Astrocyte (in vitro differentiated cells and primary cell): ENCODE results near the gene IP6K1.

Experiments
- EZH2 ChIP-seq: IDR thresholded peaks from 2 replicates; pipeline ENCODE4 v1.6.1; 2012; ENCODE audit warnings: mild to moderate bottlenecking, low read length, inconsistent platforms; ENCODE audit not compliant: insufficient read depth
- TF ChIP-seq, protein P1 (sequence below): IDR thresholded peaks from 2 replicates; pipeline ENCODE4 v1.5.1; 2011; ENCODE audit warnings: low read depth, mild to moderate bottlenecking, inconsistent platforms, low read length, moderate library complexity; ENCODE audit not compliant: insufficient read depth

DNA sequence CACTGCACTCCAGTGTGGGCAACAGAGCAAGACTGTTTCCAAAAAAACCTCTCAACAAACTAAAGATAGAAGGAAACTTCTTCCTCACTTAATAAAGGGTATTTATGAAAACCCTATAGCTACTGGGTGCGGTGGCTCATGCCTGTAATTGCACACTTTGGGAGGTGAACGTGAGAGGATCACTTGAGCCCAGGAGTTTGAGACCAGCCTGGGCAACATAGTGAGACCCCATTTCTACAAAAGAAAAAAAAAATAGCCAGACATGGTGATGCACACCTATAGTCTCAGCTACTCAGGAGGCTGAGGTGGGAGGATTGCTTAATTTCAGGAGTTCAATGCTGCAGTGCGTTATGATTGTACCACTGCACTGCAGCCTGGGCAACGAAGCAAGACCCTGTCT is 22.4 kb downstream of the IP6K1 start:
- TF ChIP-seq, protein P1, sequence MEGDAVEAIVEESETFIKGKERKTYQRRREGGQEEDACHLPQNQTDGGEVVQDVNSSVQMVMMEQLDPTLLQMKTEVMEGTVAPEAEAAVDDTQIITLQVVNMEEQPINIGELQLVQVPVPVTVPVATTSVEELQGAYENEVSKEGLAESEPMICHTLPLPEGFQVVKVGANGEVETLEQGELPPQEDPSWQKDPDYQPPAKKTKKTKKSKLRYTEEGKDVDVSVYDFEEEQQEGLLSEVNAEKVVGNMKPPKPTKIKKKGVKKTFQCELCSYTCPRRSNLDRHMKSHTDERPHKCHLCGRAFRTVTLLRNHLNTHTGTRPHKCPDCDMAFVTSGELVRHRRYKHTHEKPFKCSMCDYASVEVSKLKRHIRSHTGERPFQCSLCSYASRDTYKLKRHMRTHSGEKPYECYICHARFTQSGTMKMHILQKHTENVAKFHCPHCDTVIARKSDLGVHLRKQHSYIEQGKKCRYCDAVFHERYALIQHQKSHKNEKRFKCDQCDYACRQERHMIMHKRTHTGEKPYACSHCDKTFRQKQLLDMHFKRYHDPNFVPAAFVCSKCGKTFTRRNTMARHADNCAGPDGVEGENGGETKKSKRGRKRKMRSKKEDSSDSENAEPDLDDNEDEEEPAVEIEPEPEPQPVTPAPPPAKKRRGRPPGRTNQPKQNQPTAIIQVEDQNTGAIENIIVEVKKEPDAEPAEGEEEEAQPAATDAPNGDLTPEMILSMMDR, result no peak
- no peak for TF ChIP-seq EZH2
